A549 (cell line): ENCODE data around the gene UNC13C.

Experiments
- CEBPB ChIP-seq, 2 experiments: fragments of >200 bp in 1 of 2; sonication (Bioruptor Twin) in 1 of 2; formaldehyde crosslinking in 1 of 2; IDR thresholded peaks; 2 replicates each; pipeline ENCODE4 v1.6.1; 2012 to 2016
- EHMT2 ChIP-seq: fragments of 200-600 bp; sonication (generic); IDR thresholded peaks from 2 replicates; pipeline ENCODE4 v1.6.1; 2016; ENCODE audit warnings: antibody characterized with exemption, low read depth, mild to moderate bottlenecking, moderate library complexity
- ELK1 ChIP-seq: fragments of 150-350 bp; IDR thresholded peaks from 2 replicates; pipeline ENCODE4 v1.6.1; 2014; ENCODE audit warnings: low read depth, mild to moderate bottlenecking, low read length
- JUNB ChIP-seq: fragments of >200 bp; sonication (Bioruptor Twin); formaldehyde crosslinking; IDR thresholded peaks from 2 replicates; pipeline ENCODE4 v1.6.1; 2016
- KDM1A ChIP-seq: fragments of 200-600 bp; sonication (generic); IDR thresholded peaks from 2 replicates; pipeline ENCODE4 v1.6.1; 2016; ENCODE audit warnings: low read depth, mild to moderate bottlenecking
- MAFK ChIP-seq: fragments of 450-650 bp; IDR thresholded peaks from 2 replicates; pipeline ENCODE4 v1.6.1; 2014; ENCODE audit not compliant: partially characterized antibody
- MAZ ChIP-seq: fragments of 150-350 bp; IDR thresholded peaks from 2 replicates; pipeline ENCODE4 v1.6.1; 2014; ENCODE audit warnings: antibody characterized with exemption, low read depth, low read length, borderline replicate concordance
- POLR2A ChIP-seq: IDR thresholded peaks from 2 replicates; pipeline ENCODE4 v1.6.1; 2012; ENCODE audit warnings: mild to moderate bottlenecking, low read length
- RNF2 ChIP-seq: fragments of 200-600 bp; sonication (generic); IDR thresholded peaks from 2 replicates; pipeline ENCODE4 v1.6.1; 2016; ENCODE audit warnings: low read depth, mild to moderate bottlenecking, antibody characterized with exemption, moderate library complexity, borderline replicate concordance
- SMC3 ChIP-seq: fragments of >200 bp; sonication (Bioruptor Twin); formaldehyde crosslinking; IDR thresholded peaks from 3 replicates; pipeline ENCODE4 v1.6.1; 2018; ENCODE audit warnings: inconsistent platforms
- USF2 ChIP-seq: fragments of 450-650 bp; IDR thresholded peaks from 2 replicates; pipeline ENCODE4 v1.6.1; 2014; ENCODE audit warnings: antibody characterized with exemption
- TF ChIP-seq, protein P1 (sequence below): fragments of >200 bp; sonication (Bioruptor Twin); formaldehyde crosslinking; IDR thresholded peaks from 3 replicates; pipeline ENCODE4 v1.5.1; 2016

- no peak for TF ChIP-seq JUNB
- TF ChIP-seq, protein P1, sequence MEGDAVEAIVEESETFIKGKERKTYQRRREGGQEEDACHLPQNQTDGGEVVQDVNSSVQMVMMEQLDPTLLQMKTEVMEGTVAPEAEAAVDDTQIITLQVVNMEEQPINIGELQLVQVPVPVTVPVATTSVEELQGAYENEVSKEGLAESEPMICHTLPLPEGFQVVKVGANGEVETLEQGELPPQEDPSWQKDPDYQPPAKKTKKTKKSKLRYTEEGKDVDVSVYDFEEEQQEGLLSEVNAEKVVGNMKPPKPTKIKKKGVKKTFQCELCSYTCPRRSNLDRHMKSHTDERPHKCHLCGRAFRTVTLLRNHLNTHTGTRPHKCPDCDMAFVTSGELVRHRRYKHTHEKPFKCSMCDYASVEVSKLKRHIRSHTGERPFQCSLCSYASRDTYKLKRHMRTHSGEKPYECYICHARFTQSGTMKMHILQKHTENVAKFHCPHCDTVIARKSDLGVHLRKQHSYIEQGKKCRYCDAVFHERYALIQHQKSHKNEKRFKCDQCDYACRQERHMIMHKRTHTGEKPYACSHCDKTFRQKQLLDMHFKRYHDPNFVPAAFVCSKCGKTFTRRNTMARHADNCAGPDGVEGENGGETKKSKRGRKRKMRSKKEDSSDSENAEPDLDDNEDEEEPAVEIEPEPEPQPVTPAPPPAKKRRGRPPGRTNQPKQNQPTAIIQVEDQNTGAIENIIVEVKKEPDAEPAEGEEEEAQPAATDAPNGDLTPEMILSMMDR = no peak
- no peak for TF ChIP-seq POLR2A
- TF ChIP-seq ELK1 = no peak
- TF ChIP-seq SMC3 = no peak
- TF ChIP-seq MAFK = no peak
- TF ChIP-seq KDM1A = no peak
- no peak for TF ChIP-seq MAZ
- TF ChIP-seq EHMT2 = no peak
- TF ChIP-seq RNF2 = no peak
- TF ChIP-seq CEBPB (IDR thresholded peaks at IDR 0.05) = no peak
- TF ChIP-seq USF2 = no peak
Measured at GRCh38 chr15:53974121-53974520, 4.1 kb upstream of the UNC13C start.
